ENCODE measurements around the gene TAF9. TPM values are rescaled to one million over a fixed set of nuclear protein-coding genes. Genes with fewer than 3 reads are reported as not detected.
"Not testable (repeated sequence)": the region's sequence is repeated elsewhere in the genome, so short reads cannot be mapped to it uniquely, and the experiment has no call there.

Gene TAF9
- total and polyA plus RNA-seq, 8 donors = 39.1 to 56.0 (median 52.3) TPM

- intact Hi-C loops (cut with DNase I) = no loop called here
- Histone ChIP-seq H3K27me3 (no peaks in the 10 kb centered on the region), H3K4me1 (peaks cover 8 to 17% of the 10 kb centered on the region in 2 donors), H3K36me3 (peaks cover 0 to 38% of the 10 kb centered on the region in 2 donors), H3K27ac (no peak overlapping the region), H3K4me3 (no peak overlapping the region), H3K9me3 (no peaks in the 10 kb centered on the region)
- no peak for TF ChIP-seq CTCF (IDR thresholded peaks at IDR 0.05)
- no peak for DNase-seq
- no peak for ATAC-seq
Measured at GRCh38 chr5:69374911-69375446, 5.7 kb upstream of the TAF9 start.

GRCh38 chr5:69372394-69372793 is 3.1 kb upstream of the TAF9 start:
- Histone ChIP-seq H3K4me3 (no peak overlapping the region), H3K9me3 (no peaks in the 10 kb centered on the region), H3K27ac (no peak overlapping the region), H3K36me3 (peaks cover 0 to 29% of the 10 kb centered on the region in 2 donors), H3K4me1 (peaks cover 12 to 30% of the 10 kb centered on the region in 2 donors), H3K27me3 (no peaks in the 10 kb centered on the region)
- ATAC-seq (no peak), DNase-seq (no peak)
- no peak for TF ChIP-seq CTCF (IDR thresholded peaks at IDR 0.05)
- intact Hi-C loops (cut with DNase I) = no loop called here

DNA sequence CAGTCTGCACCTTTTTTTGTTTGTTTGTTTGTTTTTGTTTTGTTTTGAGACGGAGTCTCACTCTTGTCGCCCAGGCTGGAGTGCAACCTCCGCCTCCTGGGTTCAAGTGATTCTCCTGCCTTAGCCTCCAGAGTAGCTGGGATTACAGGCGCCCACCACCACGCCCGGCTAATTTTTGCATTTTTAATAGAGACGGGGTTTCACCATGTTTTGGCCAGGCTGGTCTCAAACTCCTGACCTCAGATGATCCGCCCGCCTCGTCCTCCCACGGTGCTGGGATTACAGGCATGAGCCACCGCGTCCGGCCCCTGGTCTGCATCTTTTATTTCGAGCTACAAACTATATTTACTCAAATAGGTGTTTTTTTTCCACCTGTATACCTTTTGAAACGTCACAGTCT is 1.0 kb upstream of the TAF9 start:
- intact Hi-C loops (cut with DNase I); ATAC-seq; H3K27me3 ChIP-seq; H3K9me3 ChIP-seq: not testable (repeated sequence)
- H3K4me3 ChIP-seq = peak overlapping the region; percentile 72 to 78
- H3K27ac ChIP-seq = peak overlapping the region in 1 of 2 donors; percentile 96
- H3K4me1 ChIP-seq = peaks cover 12 to 30% of the 10 kb centered on the region in 2 donors
- peaks cover 0 to 33% of the 10 kb centered on the region in 2 donors for H3K36me3 ChIP-seq
- peak in 1 of 4 donors; percentile 67 for DNase-seq

- peaks cover 0 to 37% of the 10 kb centered on the region in 2 donors for H3K36me3 ChIP-seq
- intact Hi-C loops (cut with DNase I) = no loop called here
- H3K9me3 ChIP-seq = no peaks in the 10 kb centered on the region
- TF ChIP-seq CTCF (IDR thresholded peaks at IDR 0.05) = no peak
- peak overlapping the region; percentile 72 to 78 for H3K4me3 ChIP-seq
- no peaks in the 10 kb centered on the region for H3K27me3 ChIP-seq
- peak; percentile 61 for ATAC-seq
- peak overlapping the region; percentile 96 to 97 for H3K27ac ChIP-seq
- peaks cover 12 to 36% of the 10 kb centered on the region in 2 donors for H3K4me1 ChIP-seq
- DNase-seq = peak in 1 of 4 donors; percentile 47
Measured at GRCh38 chr5:69368458-69369339, 621 bp downstream of the TAF9 start.

DNA sequence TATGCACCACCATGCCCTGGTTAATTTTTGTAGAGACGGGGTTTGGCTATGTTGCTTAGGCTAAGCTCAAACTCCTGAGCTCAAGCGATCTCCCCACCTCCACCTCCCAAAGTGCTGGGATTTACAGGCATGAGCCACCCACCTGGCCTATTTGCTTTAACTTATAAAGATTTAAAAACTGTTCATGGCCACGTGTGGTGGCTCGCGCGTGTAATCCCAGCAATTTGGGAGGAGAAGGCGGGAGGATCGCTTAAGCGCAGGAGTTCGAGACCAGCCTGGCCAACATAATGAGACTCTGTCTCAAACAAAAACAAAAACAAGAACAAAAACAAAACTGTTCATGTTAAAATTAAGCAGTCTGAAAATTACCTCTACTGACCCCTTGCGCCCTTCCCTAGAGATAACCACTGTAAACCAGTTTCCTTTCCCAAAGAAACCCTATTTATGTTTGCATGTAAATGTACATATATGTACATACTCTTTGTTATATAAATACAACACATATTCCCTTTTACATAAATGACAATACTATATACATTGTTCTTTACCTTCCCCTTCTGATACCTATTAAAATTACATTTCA is 1.5 kb downstream of the TAF9 start:
- Histone ChIP-seq H3K36me3 (peaks cover 0 to 46% of the 10 kb centered on the region in 2 donors), H3K27ac (no peak overlapping the region), H3K27me3 (no peaks in the 10 kb centered on the region), H3K9me3 (no peaks in the 10 kb centered on the region), H3K4me3 (peak overlapping the region in 1 of 2 donors; percentile 78), H3K4me1 (peaks cover 12 to 36% of the 10 kb centered on the region in 2 donors)
- no peak for DNase-seq
- intact Hi-C loops (cut with DNase I) = no loop called here
- TF ChIP-seq CTCF (IDR thresholded peaks at IDR 0.05) = no peak
- no peak for ATAC-seq

Measured in left lung (tissue), 10 donors.